Fibroblast of lung (primary cell): ENCODE results near the gene KCND3. TPM values are rescaled to one million over a fixed set of nuclear protein-coding genes. Genes with fewer than 3 reads are reported as not detected.

Source experiments
- DNase-seq, 2 donors: peaks; one replicate each; pipeline versions ENCODE4 v3.0.0 to v3.0.0-alpha.2; 2010; ENCODE audit warnings: low read depth in 2 of 2
- H2AFZ ChIP-seq: 2 replicates; pipeline ENCODE4 v1.5.1; 2012; ENCODE audit warnings: low read length, control low read depth, inconsistent platforms
- H3K27ac ChIP-seq: 2 replicates; pipeline ENCODE4 v1.5.1; 2011; ENCODE audit warnings: low read length, control low read depth; ENCODE audit not compliant: insufficient read depth
- H3K27me3 ChIP-seq: 2 replicates; pipeline ENCODE4 v1.5.1; 2011; ENCODE audit warnings: mild to moderate bottlenecking, low read length; ENCODE audit not compliant: control insufficient read depth, insufficient read depth
- H3K36me3 ChIP-seq: 2 replicates; pipeline ENCODE4 v1.5.1; 2011; ENCODE audit warnings: low read length; ENCODE audit not compliant: control insufficient read depth, insufficient read depth
- H3K4me1 ChIP-seq: 2 replicates; pipeline ENCODE4 v1.5.1; 2011; ENCODE audit warnings: low read length; ENCODE audit not compliant: control insufficient read depth, insufficient read depth; ENCODE audit errors: extremely low read depth
- H3K4me2 ChIP-seq: 2 replicates; pipeline ENCODE4 v1.5.1; 2011; ENCODE audit warnings: low read length, control low read depth; ENCODE audit not compliant: insufficient read depth; ENCODE audit errors: extremely low read depth
- H3K4me3 ChIP-seq, 4 experiments: fragments of 200-600 bp in 1 of 4; sonication (generic) in 1 of 4; replicated peaks in 1 of 4; 2 replicates each; pipeline ENCODE4 v1.5.1; 2011 to 2016; ENCODE audit warnings: low read length in 4 of 4, low read depth in 3 of 4, mild to moderate bottlenecking in 3 of 4, control low read depth in 2 of 4, inconsistent platforms in 1 of 4, mixed read lengths in 1 of 4; ENCODE audit not compliant: insufficient read depth in 1 of 4; ENCODE audit errors: control extremely low read depth in 1 of 4
- H3K79me2 ChIP-seq: 2 replicates; pipeline ENCODE4 v1.5.1; 2012; ENCODE audit warnings: mild to moderate bottlenecking, low read length, inconsistent platforms; ENCODE audit not compliant: control insufficient read depth, insufficient read depth
- H3K9ac ChIP-seq: 2 replicates; pipeline ENCODE4 v1.5.1; 2011; ENCODE audit warnings: mild to moderate bottlenecking, low read length, control low read depth; ENCODE audit not compliant: insufficient read depth
- H3K9me3 ChIP-seq: 2 replicates; pipeline ENCODE4 v1.5.1; 2012; ENCODE audit warnings: low read depth, low read length; ENCODE audit not compliant: control insufficient read depth, insufficient read depth
- H4K20me1 ChIP-seq: 2 replicates; pipeline ENCODE4 v1.5.1; 2011; ENCODE audit warnings: low read length; ENCODE audit not compliant: control insufficient read depth, insufficient read depth; ENCODE audit errors: extremely low read depth
- CTCF ChIP-seq, 2 donors: IDR thresholded peaks in 1 of 2; conservative IDR thresholded peaks in 1 of 2; 1 replicate in 1 of 2; 2 replicates in 1 of 2; pipeline ENCODE4 v1.5.1; 2011 to 2012; ENCODE audit warnings: low read length in 2 of 2, control low read depth in 1 of 2, inconsistent platforms in 1 of 2, low read depth in 1 of 2, mild to moderate bottlenecking in 1 of 2
- EZH2 ChIP-seq: IDR thresholded peaks from 2 replicates; pipeline ENCODE4 v1.5.1; 2012; ENCODE audit warnings: low read length, control low read depth, mild to moderate bottlenecking; ENCODE audit errors: missing control alignments
- polyA plus RNA-seq, 2 donors: library from polyadenylated mRNA; depleted of rRNA in 1 of 2; stranded (reverse) in 1 of 2; unstranded in 1 of 2; fragments of >200 nt; gene quantifications; 2 replicates each; pipeline ENCODE4 v1.2.1, GENCODE V29; 2011 to 2012; ENCODE audit warnings: missing spikeins in 1 of 2
- total RNA-seq: library from RNA; depleted of rRNA; stranded (reverse); fragments of >200 nt; gene quantifications from 2 replicates; pipeline ENCODE4 v1.2.1, GENCODE V29; 2014

Gene KCND3
- total and polyA plus RNA-seq, 2 donors (not counting 1 experiment from before 2014, with no cell fraction given) = 0.66 to 9.3 TPM

- H3K9ac ChIP-seq = no peak overlapping the region
- no peak overlapping the region for H3K27ac ChIP-seq
- H4K20me1 ChIP-seq = no peaks in the 10 kb centered on the region
- H3K27me3 ChIP-seq = peaks cover 2% of the 10 kb centered on the region
- no peak overlapping the region for H3K4me3 ChIP-seq
- no peak for TF ChIP-seq EZH2
- TF ChIP-seq CTCF (conservative IDR thresholded peaks at IDR 0.05 in 1 of 2, IDR thresholded peaks at IDR 0.05 in 1 of 2; ENCODE audit: low read depth in 1 of 2, low read length in 2 of 2) = no peak
- no peak for DNase-seq
- no peaks in the 10 kb centered on the region for H3K4me1 ChIP-seq
- no peak overlapping the region for H2AFZ ChIP-seq
- no peaks in the 10 kb centered on the region for H3K36me3 ChIP-seq
- no peak overlapping the region for H3K4me2 ChIP-seq
- H3K79me2 ChIP-seq = no peaks in the 10 kb centered on the region
- no peaks in the 10 kb centered on the region for H3K9me3 ChIP-seq
Measured at GRCh38 chr1:112006416-112007025, 17.1 kb upstream of the KCND3 start.

GRCh38 chr1:112004076-112004475, 14.6 kb upstream of the KCND3 start:
- DNase-seq = no peak
- no peak overlapping the region for H3K27ac ChIP-seq

GRCh38 chr1:112002514-112002913, 13.0 kb upstream of the KCND3 start:
- Histone ChIP-seq H2AFZ (no peak overlapping the region), H3K27me3 (peaks cover 6% of the 10 kb centered on the region), H3K36me3 (no peaks in the 10 kb centered on the region), H3K4me2 (no peak overlapping the region), H4K20me1 (no peaks in the 10 kb centered on the region), H3K9me3 (no peaks in the 10 kb centered on the region), H3K4me1 (no peaks in the 10 kb centered on the region), H3K27ac (no peak overlapping the region), H3K79me2 (no peaks in the 10 kb centered on the region), H3K4me3 (no peak overlapping the region), H3K9ac (no peak overlapping the region)
- DNase-seq = no peak
- TF ChIP-seq CTCF (conservative IDR thresholded peaks at IDR 0.05 in 1 of 2, IDR thresholded peaks at IDR 0.05 in 1 of 2; ENCODE audit: low read depth in 1 of 2, low read length in 2 of 2) = no peak
- no peak for TF ChIP-seq EZH2

More at GRCh38 chr1:112004076-112004475, 14.6 kb upstream of the KCND3 start:
- Histone ChIP-seq H3K27me3 (peaks cover 6% of the 10 kb centered on the region), H3K9me3 (no peaks in the 10 kb centered on the region), H3K9ac (no peak overlapping the region), H3K36me3 (no peaks in the 10 kb centered on the region), H3K79me2 (no peaks in the 10 kb centered on the region), H4K20me1 (no peaks in the 10 kb centered on the region), H2AFZ (no peak overlapping the region), H3K4me3 (no peak overlapping the region), H3K4me1 (no peaks in the 10 kb centered on the region), H3K4me2 (no peak overlapping the region)
- TF ChIP-seq CTCF (conservative IDR thresholded peaks at IDR 0.05 in 1 of 2, IDR thresholded peaks at IDR 0.05 in 1 of 2; ENCODE audit: low read depth in 1 of 2, low read length in 2 of 2) = no peak
- no peak for TF ChIP-seq EZH2
